Fibroblast of peridontal ligament (primary cell): ENCODE measurements around the gene AGAP2.
"Not testable (repeated sequence)": the region's sequence is repeated elsewhere in the genome, so short reads cannot be mapped to it uniquely, and the experiment has no call there.

Experiments used
- DNase-seq: peaks from one replicate; pipeline ENCODE4 v3.0.0-alpha.2; 2010; ENCODE audit errors: extremely low read depth

The AGAP2 gene

GRCh38 chr12:57694459-57695019, 44.0 kb downstream of the AGAP2 start:
- DNase-seq: no peak

- peak; percentile 100 for DNase-seq
These were observed 44.7 kb downstream of the AGAP2 start, which contains the start of gene OS9 for GRCh38 chr12:57693659-57694458. OS9 (plus strand) TSS chr12:57694132; CDS start chr12:57694162, 30 bp downstream.

- DNase-seq: no peak
These were observed 45.3 kb downstream of the AGAP2 start for GRCh38 chr12:57693317-57693658.

GRCh38 chr12:57692500-57692899, 46.0 kb downstream of the AGAP2 start:
- no peak for DNase-seq

GRCh38 chr12:57688931-57689330, 49.6 kb downstream of the AGAP2 start:
- no peak for DNase-seq

GRCh38 chr12:57687862-57688261, 50.7 kb downstream of the AGAP2 start:
- DNase-seq: no peak

GRCh38 chr12:57679697-57680096, 58.8 kb downstream of the AGAP2 start:
- no peak for DNase-seq

- not testable (repeated sequence) for DNase-seq
These were observed 60.6 kb downstream of the AGAP2 start for GRCh38 chr12:57677947-57678346.

- DNase-seq: no peak
These were observed 63.9 kb downstream of the AGAP2 start for GRCh38 chr12:57674691-57675090.
